Activated CD8-positive, alpha-beta T cell treated with anti-CD3 and anti-CD28 coated beads, Interleukin-2, amount 10 ng/mL, durations not matched to agents 7 days and 5 days (primary cell): ENCODE data around the gene WWOX. TPM values are rescaled to one million over a fixed set of nuclear protein-coding genes. Genes with fewer than 3 reads are reported as not detected.

Experiments used
- ATAC-seq: fragments of 150-1000 bp; cut with Tn5 transposase; one replicate; pipeline ENCODE4 v1.10.0; 2021; ENCODE audit warnings: moderate library complexity
- CTCF ChIA-PET: fragments of 350-600 bp; sonication (Branson Sonifier 250); formaldehyde crosslinking; loops from one replicate; lab custom pipeline; 2021; ENCODE audit warnings: antibody characterized with exemption; lab: Charles Lee
- POLR2A ChIA-PET: fragments of 350-600 bp; sonication (Branson Sonifier 250); formaldehyde crosslinking; loops from one replicate; lab custom pipeline; 2021; ENCODE audit warnings: antibody characterized with exemption; lab: Charles Lee
- DNase-seq: peaks from one replicate; pipeline ENCODE4 v3.0.0-alpha.2; 2020
- H3K27ac Mint-ChIP-seq: one replicate; pipeline ENCODE4 v1.8.0; 2021; ENCODE audit warnings: mild to moderate bottlenecking, mixed read lengths
- H3K27me3 Mint-ChIP-seq: one replicate; pipeline ENCODE4 v1.8.0; 2021; ENCODE audit warnings: low read depth, mixed read lengths
- H3K36me3 Mint-ChIP-seq: one replicate; pipeline ENCODE4 v1.8.0; 2021; ENCODE audit warnings: low read depth, mixed read lengths
- H3K4me1 Mint-ChIP-seq: one replicate; pipeline ENCODE4 v1.8.0; 2021; ENCODE audit warnings: low read depth, mixed read lengths
- H3K4me3 Mint-ChIP-seq: one replicate; pipeline ENCODE4 v1.8.0; 2021; ENCODE audit warnings: mild to moderate bottlenecking, mixed read lengths
- H3K9me3 Mint-ChIP-seq: one replicate; pipeline ENCODE4 v1.8.0; 2022; ENCODE audit warnings: mixed read lengths; ENCODE audit not compliant: insufficient read depth
- total RNA-seq, 2 experiments: library from RNA; stranded (reverse); gene quantifications; one replicate each; pipeline ENCODE4 v1.2.3, GENCODE V29; 2021

WWOX gene
- total RNA-seq, 2 experiments from 2014 or later: 34.4 to 34.9 TPM

DNA sequence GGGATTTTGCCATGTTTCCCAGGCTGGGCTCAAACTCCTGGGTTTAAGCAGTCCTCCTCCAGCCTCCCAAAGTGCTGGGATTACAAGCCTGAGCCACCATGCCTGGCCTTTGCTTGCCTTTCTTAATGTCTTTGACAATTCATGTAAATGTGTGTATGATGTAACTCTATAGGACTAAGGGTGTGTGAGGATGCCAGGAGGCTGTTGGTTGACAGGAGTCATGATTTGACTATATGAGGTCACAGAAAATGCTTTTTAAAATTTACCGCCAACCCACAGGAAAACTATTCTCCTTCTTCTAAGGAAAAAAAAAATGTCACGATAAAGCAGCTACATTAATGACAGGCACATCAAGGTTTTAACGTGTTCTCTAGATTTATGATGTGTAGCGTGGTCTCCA, 118.8 kb downstream of the WWOX start:
- ChIA-PET POLR2A (no interaction called here), CTCF (no interaction called here)
- H3K4me3 Mint-ChIP-seq: no peak overlapping the region
- no peaks in the 10 kb centered on the region for H3K27me3 Mint-ChIP-seq
- ATAC-seq: no peak
- no peak overlapping the region for H3K27ac Mint-ChIP-seq
- H3K9me3 Mint-ChIP-seq: no peaks in the 10 kb centered on the region
- H3K36me3 Mint-ChIP-seq: no peaks in the 10 kb centered on the region
- DNase-seq: no peak
- H3K4me1 Mint-ChIP-seq: no peaks in the 10 kb centered on the region

GRCh38 chr16:78218856-78219651, 119.6 kb downstream of the WWOX start:
- POLR2A ChIA-PET: no interaction called here
- H3K9me3 Mint-ChIP-seq: no peaks in the 10 kb centered on the region
- H3K27ac Mint-ChIP-seq: no peak overlapping the region
- H3K27me3 Mint-ChIP-seq: no peaks in the 10 kb centered on the region
- H3K4me3 Mint-ChIP-seq: no peak overlapping the region
- no peak for DNase-seq
- no peak for ATAC-seq
- H3K36me3 Mint-ChIP-seq: no peaks in the 10 kb centered on the region
- CTCF ChIA-PET: no interaction called here
- no peaks in the 10 kb centered on the region for H3K4me1 Mint-ChIP-seq

- no peak overlapping the region for H3K27ac Mint-ChIP-seq
- no peak for ATAC-seq
- DNase-seq: no peak
- no peaks in the 10 kb centered on the region for H3K9me3 Mint-ChIP-seq
- POLR2A ChIA-PET: no interaction called here
- H3K36me3 Mint-ChIP-seq: no peaks in the 10 kb centered on the region
- CTCF ChIA-PET: no interaction called here
- no peak overlapping the region for H3K4me3 Mint-ChIP-seq
- no peaks in the 10 kb centered on the region for H3K4me1 Mint-ChIP-seq
- H3K27me3 Mint-ChIP-seq: no peaks in the 10 kb centered on the region
Observed at GRCh38 chr16:78220571-78220970, 121.1 kb downstream of the WWOX start.

DNA sequence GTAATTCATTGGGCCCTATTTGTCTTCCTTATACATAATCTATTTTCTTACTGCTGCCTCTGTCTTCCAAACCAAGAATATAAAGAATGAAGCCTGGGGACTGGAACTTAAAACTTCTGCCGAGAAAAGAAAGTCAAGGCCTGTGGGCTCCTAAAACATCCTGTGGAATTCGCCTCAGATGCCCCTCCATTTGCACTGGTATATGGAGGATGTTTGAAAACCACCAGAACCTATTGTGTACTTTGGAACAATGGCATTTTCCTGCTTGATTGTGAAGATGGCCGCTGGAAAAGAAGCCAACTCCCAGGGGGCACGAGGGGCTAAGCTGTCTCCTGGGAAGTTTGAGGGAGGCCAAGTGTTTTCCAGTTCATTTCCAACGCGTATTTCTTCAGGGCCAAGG, 122.4 kb downstream of the WWOX start:
- ATAC-seq: no peak

DNA sequence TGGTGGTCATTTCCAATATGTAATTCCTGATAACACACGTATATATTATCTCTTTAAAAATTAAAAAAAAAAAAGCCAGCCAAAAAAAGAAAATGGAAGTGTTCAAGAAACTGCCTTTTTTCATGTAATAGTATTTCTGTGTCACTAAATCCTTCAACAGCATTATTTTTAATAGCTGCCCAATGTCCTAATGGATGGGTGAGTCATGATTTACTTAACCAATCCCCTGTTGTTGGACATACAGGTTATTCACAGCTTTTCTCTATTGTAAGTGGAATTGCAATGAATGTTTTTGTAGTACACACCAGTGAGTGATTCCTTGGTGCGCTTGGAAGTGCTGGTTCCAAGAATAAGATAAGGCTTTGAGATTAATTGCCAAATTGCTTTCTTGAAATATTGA, 124.9 kb downstream of the WWOX start:
- no peaks in the 10 kb centered on the region for H3K4me1 Mint-ChIP-seq
- no peaks in the 10 kb centered on the region for H3K36me3 Mint-ChIP-seq
- no peak for ATAC-seq
- no peak overlapping the region for H3K27ac Mint-ChIP-seq
- no peak overlapping the region for H3K4me3 Mint-ChIP-seq
- H3K27me3 Mint-ChIP-seq: no peaks in the 10 kb centered on the region
- CTCF ChIA-PET: no interaction called here
- POLR2A ChIA-PET: no interaction called here
- no peaks in the 10 kb centered on the region for H3K9me3 Mint-ChIP-seq
- no peak for DNase-seq

More for the DNA sequence above, 122.4 kb downstream of the WWOX start:
- no peaks in the 10 kb centered on the region for H3K4me1 Mint-ChIP-seq
- no peak overlapping the region for H3K4me3 Mint-ChIP-seq
- no peak overlapping the region for H3K27ac Mint-ChIP-seq
- POLR2A ChIA-PET: no interaction called here
- CTCF ChIA-PET: no interaction called here
- H3K36me3 Mint-ChIP-seq: no peaks in the 10 kb centered on the region
- DNase-seq: no peak
- H3K9me3 Mint-ChIP-seq: no peaks in the 10 kb centered on the region
- H3K27me3 Mint-ChIP-seq: no peaks in the 10 kb centered on the region

DNA sequence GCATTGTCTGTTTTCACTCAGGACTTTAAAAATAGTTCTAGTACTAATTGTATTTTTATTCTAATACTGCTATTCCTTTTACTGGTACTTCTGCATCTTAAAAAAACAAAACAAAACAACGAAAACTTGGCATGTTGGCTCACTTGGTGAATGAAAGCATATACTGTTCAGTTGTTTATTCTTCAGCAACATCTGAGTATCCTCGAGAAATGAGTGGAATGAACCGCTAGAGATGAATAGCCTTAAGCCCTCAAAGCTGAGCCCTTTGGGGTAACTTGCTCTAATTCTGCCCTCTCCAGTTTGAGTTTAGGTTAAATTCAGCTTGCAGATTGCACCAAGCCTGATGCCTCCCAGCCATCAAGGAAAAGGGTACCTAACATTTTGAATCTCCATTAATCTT, 126.5 kb downstream of the WWOX start:
- Mint-ChIP-seq H3K4me3 (no peak overlapping the region), H3K27ac (no peak overlapping the region), H3K36me3 (no peaks in the 10 kb centered on the region), H3K9me3 (no peaks in the 10 kb centered on the region), H3K4me1 (no peaks in the 10 kb centered on the region), H3K27me3 (no peaks in the 10 kb centered on the region)
- no peak for ATAC-seq
- ChIA-PET CTCF (no interaction called here), POLR2A (no interaction called here)
- no peak for DNase-seq

DNA sequence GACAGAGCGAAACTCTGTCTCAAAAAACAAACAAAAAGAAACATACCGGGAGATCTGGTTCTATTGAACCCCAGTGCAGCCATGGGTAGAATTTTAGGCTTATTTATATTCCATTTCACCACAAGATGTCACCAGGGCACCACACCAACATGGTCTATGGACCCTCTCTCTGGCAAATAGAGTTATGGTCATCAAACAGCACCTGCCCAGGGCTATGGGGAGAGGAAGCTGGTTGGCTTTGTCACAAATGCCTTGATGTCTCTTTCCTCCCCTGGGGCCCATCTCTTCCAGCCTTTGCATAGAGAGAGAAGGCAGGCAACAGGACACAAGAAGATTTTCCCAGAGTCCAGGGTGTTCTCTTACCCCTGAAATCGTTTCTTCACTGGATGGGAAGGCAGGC, 128.4 kb downstream of the WWOX start:
- ATAC-seq (no peak), DNase-seq (no peak)
- Mint-ChIP-seq H3K4me1 (no peaks in the 10 kb centered on the region), H3K27ac (no peak overlapping the region), H3K4me3 (no peak overlapping the region), H3K27me3 (no peaks in the 10 kb centered on the region), H3K9me3 (no peaks in the 10 kb centered on the region), H3K36me3 (no peaks in the 10 kb centered on the region)
- ChIA-PET POLR2A (no interaction called here), CTCF (no interaction called here)

DNA sequence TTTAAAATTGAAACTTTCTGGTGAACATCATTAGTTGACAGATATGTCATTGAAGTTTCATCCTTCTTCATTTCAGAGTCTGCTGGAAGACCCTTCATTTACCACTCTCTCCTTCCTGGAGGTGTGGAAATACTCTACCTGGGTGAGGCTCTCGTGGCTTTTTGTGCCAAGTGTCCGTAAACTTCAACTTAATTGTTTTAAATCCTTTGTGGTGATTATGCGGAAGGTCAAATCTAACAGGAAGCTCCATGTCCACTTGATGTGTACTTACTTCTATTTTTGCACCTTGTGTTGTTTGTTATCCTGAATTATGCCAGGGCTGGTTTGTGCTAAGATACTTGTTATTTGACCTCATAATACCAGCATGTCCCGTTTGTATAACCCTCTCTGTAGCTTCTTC, 129.2 kb downstream of the WWOX start:
- POLR2A ChIA-PET: no interaction called here
- H3K9me3 Mint-ChIP-seq: no peaks in the 10 kb centered on the region
- CTCF ChIA-PET: no interaction called here
- H3K27me3 Mint-ChIP-seq: no peaks in the 10 kb centered on the region
- no peak overlapping the region for H3K4me3 Mint-ChIP-seq
- no peaks in the 10 kb centered on the region for H3K36me3 Mint-ChIP-seq
- H3K27ac Mint-ChIP-seq: no peak overlapping the region
- no peak for ATAC-seq
- DNase-seq: no peak
- no peaks in the 10 kb centered on the region for H3K4me1 Mint-ChIP-seq

GRCh38 chr16:78230832-78231231, 131.4 kb downstream of the WWOX start:
- Mint-ChIP-seq H3K27ac (no peak overlapping the region), H3K27me3 (no peaks in the 10 kb centered on the region), H3K9me3 (no peaks in the 10 kb centered on the region), H3K36me3 (no peaks in the 10 kb centered on the region), H3K4me3 (no peak overlapping the region), H3K4me1 (no peaks in the 10 kb centered on the region)
- ChIA-PET CTCF (interaction anchor here (2.7 kb wide), 1 partner anchor 107 kb away, joined by 7 read pairs; no protein-coding TSS in a partner anchor), POLR2A (no interaction called here)
- ATAC-seq (no peak), DNase-seq (no peak)

GRCh38 chr16:78235168-78235800, 135.8 kb downstream of the WWOX start:
- CTCF ChIA-PET: interaction anchor here (0.6 to 1.8 kb wide), 5 partner anchors 48 to 113 kb away, joined by 3 to 4 read pairs (median 3); no protein-coding TSS in a partner anchor
- Mint-ChIP-seq H3K36me3 (no peaks in the 10 kb centered on the region), H3K4me1 (no peaks in the 10 kb centered on the region), H3K27ac (no peak overlapping the region), H3K4me3 (no peak overlapping the region), H3K27me3 (no peaks in the 10 kb centered on the region), H3K9me3 (no peaks in the 10 kb centered on the region)
- DNase-seq (peak; percentile 74), ATAC-seq (peak; percentile 74)
- POLR2A ChIA-PET: interaction anchor here (0.5 kb wide), 1 partner anchor 579 kb away, joined by 3 read pairs; no protein-coding TSS in a partner anchor

DNA sequence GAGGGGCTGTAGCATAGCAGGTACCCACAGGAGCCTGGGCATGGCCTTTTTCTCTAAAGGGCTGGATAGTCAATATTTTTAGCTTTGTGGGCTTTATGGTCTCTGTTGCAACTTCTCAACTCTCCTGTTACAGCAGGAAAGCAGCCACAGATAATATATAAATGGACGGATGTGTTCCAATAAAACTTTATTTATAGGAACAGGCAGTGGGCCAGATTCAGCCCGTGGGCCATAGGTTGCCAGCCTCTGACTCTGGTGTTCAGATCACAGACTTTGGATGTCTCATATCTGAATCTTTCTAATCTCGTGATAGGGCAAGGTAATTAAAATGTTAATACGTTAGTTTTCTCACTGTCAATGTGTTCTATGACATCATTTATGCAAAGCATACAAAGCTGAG, 136.4 kb downstream of the WWOX start:
- Mint-ChIP-seq H3K27ac (no peak overlapping the region), H3K4me1 (no peaks in the 10 kb centered on the region), H3K9me3 (no peaks in the 10 kb centered on the region), H3K36me3 (no peaks in the 10 kb centered on the region), H3K4me3 (no peak overlapping the region), H3K27me3 (no peaks in the 10 kb centered on the region)
- POLR2A ChIA-PET: no interaction called here
- DNase-seq (no peak), ATAC-seq (no peak)
- CTCF ChIA-PET: interaction anchor here (1.0 to 1.8 kb wide), 2 partner anchors 111 to 114 kb away, joined by 3 to 4 read pairs; no protein-coding TSS in a partner anchor

DNA sequence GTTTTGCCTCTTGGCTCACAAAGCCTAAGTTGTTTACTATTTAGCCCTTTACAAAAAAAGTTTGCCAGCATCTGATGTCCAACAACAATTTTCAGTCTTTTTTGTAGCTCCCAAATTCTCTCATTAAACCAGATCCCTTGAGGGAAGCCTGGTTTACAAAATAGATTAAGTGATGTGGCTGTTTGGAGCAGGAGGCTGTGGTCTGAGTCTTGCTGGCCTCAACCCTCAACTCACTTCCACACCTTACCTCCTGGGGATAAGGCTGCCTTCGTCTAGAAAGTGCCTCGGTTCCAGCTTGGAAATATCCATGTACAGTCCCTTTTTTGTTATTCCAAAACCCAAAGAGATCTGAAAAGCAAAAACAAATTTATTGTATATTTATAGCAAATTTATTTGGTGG, 138.4 kb downstream of the WWOX start:
- Mint-ChIP-seq H3K4me3 (no peak overlapping the region), H3K27ac (no peak overlapping the region), H3K4me1 (no peaks in the 10 kb centered on the region), H3K36me3 (no peaks in the 10 kb centered on the region), H3K9me3 (no peaks in the 10 kb centered on the region), H3K27me3 (no peaks in the 10 kb centered on the region)
- DNase-seq (no peak), ATAC-seq (no peak)
- ChIA-PET POLR2A (no interaction called here), CTCF (interaction anchor here (1.4 kb wide), 1 partner anchor 114 kb away, joined by 3 read pairs; no protein-coding TSS in a partner anchor)
